MM.1S (cell line): Measurements from ENCODE around the gene MTF1.
"Not testable (repeated sequence)": the region's sequence is repeated elsewhere in the genome, so short reads cannot be mapped to it uniquely, and the experiment has no call there.

Experiments used
- DNase-seq: peaks from one replicate; pipeline ENCODE4 v3.0.0-alpha.2; 2015
- H2AFZ ChIP-seq: fragments of 300-600 bp; sonication (generic); 2 replicates; pipeline ENCODE4 v1.6.0; 2016; ENCODE audit warnings: antibody characterized with exemption, low read length
- H3F3A ChIP-seq: fragments of 300-600 bp; sonication (generic); 2 replicates; pipeline ENCODE4 v1.6.1; 2016; ENCODE audit warnings: mild to moderate bottlenecking, antibody characterized with exemption, low read length, moderate library complexity, mixed read lengths; ENCODE audit not compliant: insufficient read depth
- H3K27ac ChIP-seq: fragments of 300-600 bp; sonication (generic); 2 replicates; pipeline ENCODE4 v1.5.1; 2016; ENCODE audit warnings: mild to moderate bottlenecking, low read length
- H3K27me3 ChIP-seq: fragments of 300-600 bp; sonication (generic); replicated peaks from 2 replicates; pipeline ENCODE4 v1.6.0; 2016; ENCODE audit warnings: low read length; ENCODE audit not compliant: insufficient read depth
- H3K36me3 ChIP-seq: fragments of 300-600 bp; sonication (generic); replicated peaks from 2 replicates; pipeline ENCODE4 v1.6.1; 2016; ENCODE audit warnings: mild to moderate bottlenecking, low read length, mixed read lengths; ENCODE audit not compliant: insufficient read depth
- H3K4me1 ChIP-seq: fragments of 300-600 bp; sonication (generic); 2 replicates; pipeline ENCODE4 v1.6.1; 2016; ENCODE audit warnings: low read length, mixed read lengths
- H3K4me2 ChIP-seq: fragments of 300-600 bp; sonication (generic); 2 replicates; pipeline ENCODE4 v1.6.0; 2016; ENCODE audit warnings: low read depth, low read length
- H3K4me3 ChIP-seq: fragments of 300-600 bp; sonication (generic); 2 replicates; pipeline ENCODE4 v1.5.1; 2016; ENCODE audit warnings: low read length, mixed read lengths
- H3K79me2 ChIP-seq: fragments of 300-600 bp; sonication (generic); 2 replicates; pipeline ENCODE4 v1.6.1; 2016; ENCODE audit warnings: mixed run types, low read length, mixed read lengths
- H3K9ac ChIP-seq: fragments of 300-600 bp; sonication (generic); 2 replicates; pipeline ENCODE4 v1.6.1; 2016; ENCODE audit warnings: low read length, mixed read lengths
- H3K9me2 ChIP-seq: fragments of 300-600 bp; sonication (generic); replicated peaks from 2 replicates; pipeline ENCODE4 v1.6.1; 2016; ENCODE audit warnings: mild to moderate bottlenecking, low read length, mixed read lengths; ENCODE audit not compliant: insufficient read depth
- H3K9me3 ChIP-seq: fragments of 300-600 bp; sonication (generic); replicated peaks from 2 replicates; pipeline ENCODE4 v1.6.1; 2016; ENCODE audit warnings: mild to moderate bottlenecking, low read length, mixed read lengths; ENCODE audit not compliant: insufficient read depth
- H4K20me1 ChIP-seq: fragments of 300-600 bp; sonication (generic); 2 replicates; pipeline ENCODE4 v1.6.1; 2016; ENCODE audit warnings: mild to moderate bottlenecking, low read length, moderate library complexity, mixed read lengths; ENCODE audit not compliant: insufficient read depth
- CTCF ChIP-seq: fragments of 300-600 bp; sonication (generic); IDR thresholded peaks from 2 replicates; pipeline ENCODE4 v1.5.1; 2016; ENCODE audit warnings: antibody characterized with exemption, low read length, mixed read lengths
- EZH2 ChIP-seq: fragments of 300-600 bp; sonication (generic); optimal IDR thresholded peaks from 2 replicates; pipeline ENCODE3; 2017; ENCODE audit warnings: low read depth, mild to moderate bottlenecking, antibody characterized with exemption, low read length, mixed read lengths
- EZH2phosphoT487 ChIP-seq: fragments of 300-600 bp; sonication (generic); IDR thresholded peaks from 2 replicates; pipeline ENCODE4 v1.6.1; 2018; ENCODE audit warnings: antibody characterized with exemption, low read length

The MTF1 gene

GRCh38 chr1:37776946-37777516 is 82.4 kb downstream of the MTF1 start:
- TF ChIP-seq EZH2 = no peak
- no peak for TF ChIP-seq CTCF
- no peak for TF ChIP-seq EZH2phosphoT487
- H3K4me2 ChIP-seq = no peak overlapping the region
- H3K4me3 ChIP-seq = no peak overlapping the region
- H2AFZ ChIP-seq = no peak overlapping the region
- no peaks in the 10 kb centered on the region for H4K20me1 ChIP-seq
- H3K9me2 ChIP-seq = no peaks in the 10 kb centered on the region
- no peak overlapping the region for H3K27ac ChIP-seq
- no peaks in the 10 kb centered on the region for H3F3A ChIP-seq
- H3K4me1 ChIP-seq = no peaks in the 10 kb centered on the region
- no peaks in the 10 kb centered on the region for H3K36me3 ChIP-seq
- H3K79me2 ChIP-seq = no peaks in the 10 kb centered on the region
- DNase-seq = no peak
- H3K9me3 ChIP-seq = no peaks in the 10 kb centered on the region
- H3K27me3 ChIP-seq = no peaks in the 10 kb centered on the region
- no peak overlapping the region for H3K9ac ChIP-seq

DNA sequence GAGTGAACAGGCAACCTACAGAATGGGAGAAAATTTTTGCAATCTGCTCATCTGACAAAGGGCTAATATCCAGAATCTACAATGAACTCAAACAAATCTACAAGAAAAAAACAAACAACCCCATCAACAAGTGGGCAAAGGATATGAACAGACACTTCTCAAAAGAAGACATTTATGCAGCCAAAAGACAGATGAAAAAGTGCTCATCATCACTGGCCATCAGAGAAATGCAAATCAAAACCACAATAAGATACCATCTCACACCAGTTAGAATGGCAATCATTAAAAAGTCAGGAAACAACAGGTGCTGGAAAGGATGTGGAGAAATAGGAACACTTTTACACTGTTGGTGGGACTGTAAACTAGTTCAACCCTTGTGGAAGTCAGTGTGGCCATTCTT is 88.0 kb downstream of the MTF1 start:
- not testable (repeated sequence) for H3K79me2 ChIP-seq, H4K20me1 ChIP-seq, H2AFZ ChIP-seq, DNase-seq, H3K9me3 ChIP-seq, H3K4me2 ChIP-seq, H3K36me3 ChIP-seq, H3K9me2 ChIP-seq, H3K9ac ChIP-seq, H3K27ac ChIP-seq, H3F3A ChIP-seq, H3K4me1 ChIP-seq, H3K4me3 ChIP-seq, H3K27me3 ChIP-seq

- no peaks in the 10 kb centered on the region for H3K9me3 ChIP-seq
- DNase-seq = no peak
- no peaks in the 10 kb centered on the region for H3K36me3 ChIP-seq
- H3K4me2 ChIP-seq = no peak overlapping the region; the same call in 1 of the 2 replicates
- no peaks in the 10 kb centered on the region for H3F3A ChIP-seq
- no peak overlapping the region for H3K4me3 ChIP-seq
- H2AFZ ChIP-seq = no peak overlapping the region
- H3K79me2 ChIP-seq = no peaks in the 10 kb centered on the region
- H3K9me2 ChIP-seq = no peaks in the 10 kb centered on the region
- TF ChIP-seq EZH2 = no peak
- no peak for TF ChIP-seq EZH2phosphoT487
- TF ChIP-seq CTCF = no peak
- H3K27me3 ChIP-seq = peaks cover 37% of the 10 kb centered on the region
- peaks cover 7% of the 10 kb centered on the region; the same call in 1 of the 2 replicates for H3K4me1 ChIP-seq
- H4K20me1 ChIP-seq = no peaks in the 10 kb centered on the region
- no peak overlapping the region for H3K27ac ChIP-seq
- H3K9ac ChIP-seq = no peak overlapping the region
These were observed 91.9 kb downstream of the MTF1 start for GRCh38 chr1:37767488-37767887.

DNA sequence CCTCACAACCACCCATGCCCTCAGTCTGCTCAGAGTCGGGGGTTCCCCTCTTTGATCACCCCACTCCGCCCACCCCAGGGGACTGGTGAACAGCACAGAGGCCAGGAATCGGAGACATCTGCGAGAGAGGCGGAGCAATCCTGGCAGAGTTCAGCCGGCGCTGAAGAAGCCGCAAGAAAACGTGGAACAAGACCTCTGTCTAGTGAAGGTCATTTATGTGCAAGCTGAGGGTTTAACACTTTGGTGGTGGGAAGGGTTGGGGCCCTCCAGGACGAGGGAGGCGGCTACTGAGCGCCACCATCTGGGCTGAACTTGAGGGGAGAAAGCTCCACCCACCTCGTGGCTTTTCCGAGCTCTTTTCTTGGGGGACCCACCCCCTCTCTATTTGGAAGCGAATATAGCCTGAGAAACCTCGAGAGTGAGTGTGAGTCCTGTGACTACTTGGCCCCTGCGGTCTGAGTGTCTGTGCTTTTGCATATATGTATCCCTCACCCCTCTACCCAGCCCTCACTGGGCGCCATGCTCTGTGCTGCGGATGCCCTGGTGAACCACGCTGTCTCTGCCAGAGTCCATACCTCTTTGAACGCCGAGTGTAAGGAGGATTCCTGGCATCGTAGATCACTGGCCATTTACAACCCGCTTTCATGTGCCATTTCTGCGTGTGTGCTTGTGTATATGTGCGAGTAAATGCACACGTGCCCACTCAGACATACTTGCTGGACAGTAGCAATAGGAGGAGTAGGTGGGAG is 93.3 kb downstream of the MTF1 start:
- H3F3A ChIP-seq = no peaks in the 10 kb centered on the region
- TF ChIP-seq EZH2phosphoT487 (no peak), CTCF (peak; percentile 40), EZH2 (no peak)
- H3K79me2 ChIP-seq = no peaks in the 10 kb centered on the region
- H4K20me1 ChIP-seq = no peaks in the 10 kb centered on the region
- no peak overlapping the region for H3K27ac ChIP-seq
- H3K4me2 ChIP-seq = peak overlapping the region; percentile 67
- H3K9ac ChIP-seq = no peak overlapping the region
- peak overlapping the region; percentile 54 for H2AFZ ChIP-seq
- peaks cover 51% of the 10 kb centered on the region for H3K27me3 ChIP-seq
- peaks cover 7% of the 10 kb centered on the region; the same call in 1 of the 2 replicates for H3K4me1 ChIP-seq
- peak overlapping the region; percentile 46 for H3K4me3 ChIP-seq
- DNase-seq = peak; percentile 37
- H3K9me3 ChIP-seq = no peaks in the 10 kb centered on the region
- no peaks in the 10 kb centered on the region for H3K36me3 ChIP-seq
- H3K9me2 ChIP-seq = no peaks in the 10 kb centered on the region
